GM18508 (cell line): Measurements from ENCODE around the gene CAMSAP1.

Experiments used
- ATAC-seq: cut with Tn5 transposase; IDR thresholded peaks from one replicate; pipeline ENCODE4 v1.9.1; 2021; ENCODE audit warnings: moderate number of reproducible peaks; ENCODE audit not compliant: insufficient read depth, unreplicated experiment

CAMSAP1 gene

DNA sequence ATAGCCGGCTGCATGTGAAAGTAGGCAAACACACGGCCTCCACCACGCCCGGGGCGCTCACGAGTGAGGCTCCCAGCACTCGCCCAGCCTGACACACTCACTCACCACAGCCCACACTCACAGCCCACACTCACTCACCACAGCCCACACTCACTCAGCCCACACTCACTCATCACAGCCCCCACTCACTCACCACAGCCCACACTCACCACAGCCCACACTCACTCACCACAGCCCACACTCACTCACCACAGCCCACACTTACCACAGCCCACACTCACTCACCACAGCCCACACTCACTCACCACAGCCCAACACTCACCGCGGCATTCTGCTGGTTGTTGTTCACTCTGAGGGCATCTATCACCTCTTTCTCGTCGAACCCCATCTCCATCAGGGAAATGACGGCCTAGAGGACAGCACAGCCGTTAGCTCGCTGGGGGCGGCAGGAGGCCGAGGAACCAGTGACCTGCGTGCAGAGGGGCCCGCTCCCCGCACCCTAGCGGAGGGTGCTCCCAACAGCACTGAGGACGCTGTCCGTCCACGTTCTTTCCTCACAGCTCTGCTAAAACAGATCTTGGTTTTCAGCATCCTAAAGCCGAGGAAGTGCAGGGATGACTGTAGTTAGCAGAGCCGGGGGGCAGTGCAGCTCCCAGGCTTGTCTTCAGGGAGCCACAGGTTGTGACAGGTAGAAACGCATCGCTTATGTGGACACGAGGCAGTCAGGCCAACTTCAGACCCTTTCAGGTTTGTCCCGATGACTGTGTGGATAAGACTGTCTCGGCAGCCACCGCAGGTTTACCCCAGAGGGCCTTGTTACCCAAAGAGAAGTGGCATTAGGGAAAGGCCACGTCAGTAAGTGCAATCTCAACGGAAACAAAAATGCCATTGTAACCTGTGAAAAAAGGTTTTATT lies 32.3 kb upstream of the CAMSAP1 start:
- no peak for ATAC-seq

DNA sequence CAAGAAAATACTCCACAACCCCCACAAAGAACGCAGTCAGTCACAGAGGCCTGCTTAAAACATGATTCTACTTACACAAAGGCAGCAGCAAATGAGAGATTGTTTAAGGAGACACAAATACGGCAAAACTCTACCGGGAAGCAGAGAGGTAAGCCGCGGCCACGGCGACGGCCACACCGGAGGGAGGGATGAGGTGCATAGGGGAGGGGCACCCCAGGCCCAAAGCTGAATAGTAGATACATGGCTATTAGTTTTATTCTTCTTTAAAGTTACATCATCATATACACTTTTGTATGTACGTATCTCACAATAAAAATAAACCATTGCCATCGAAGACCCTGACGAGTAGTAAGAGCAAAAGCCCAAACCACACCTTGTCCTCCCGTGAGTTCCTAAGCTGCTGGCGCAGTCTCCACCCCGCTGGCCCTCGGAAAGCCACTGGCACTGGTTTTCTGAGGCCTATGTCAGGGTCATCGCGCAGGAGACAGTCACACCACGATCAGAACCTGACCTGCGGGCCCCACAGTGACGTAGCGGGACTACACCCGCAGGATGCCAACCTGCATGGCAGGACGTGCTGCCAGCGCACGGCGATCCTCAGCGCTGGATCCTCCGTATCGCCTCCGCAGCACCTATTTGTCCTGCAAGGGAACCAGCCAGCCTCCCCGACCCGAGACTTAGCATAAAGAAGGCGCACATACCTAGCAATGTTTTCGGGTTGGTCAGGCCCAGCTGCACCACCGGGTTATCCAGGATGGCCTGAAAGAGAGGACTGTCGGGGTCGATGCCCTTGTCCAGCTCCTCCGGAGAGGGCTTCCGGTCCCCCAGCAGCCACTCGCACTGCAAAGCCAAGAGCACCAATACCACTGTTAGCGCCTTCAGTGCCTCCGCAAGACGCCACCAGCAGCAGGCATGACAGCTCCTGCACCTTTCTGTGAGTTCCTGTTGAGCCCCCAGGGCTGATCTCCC lies 30.5 kb upstream of the CAMSAP1 start:
- ATAC-seq = no peak

DNA sequence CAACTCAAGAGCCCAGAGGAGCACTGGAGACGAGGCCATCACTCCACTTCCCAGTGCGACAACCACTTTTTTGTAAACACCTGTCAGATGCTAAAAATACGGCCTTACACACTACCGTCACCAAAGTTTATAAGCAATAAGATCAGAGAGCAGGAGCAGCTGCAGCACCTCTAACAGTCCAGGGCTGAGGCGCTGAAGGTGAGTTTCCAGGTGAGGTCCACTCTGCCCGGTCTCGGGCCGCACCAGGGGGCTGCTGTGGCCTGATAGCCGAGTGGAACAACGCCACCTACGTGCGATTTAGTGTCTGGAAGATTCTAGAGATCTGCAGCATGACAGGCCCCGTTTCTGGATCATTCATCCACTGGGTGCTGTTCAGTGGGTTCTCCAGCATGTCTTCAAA lies 25.8 kb upstream of the CAMSAP1 start:
- ATAC-seq = no peak

DNA sequence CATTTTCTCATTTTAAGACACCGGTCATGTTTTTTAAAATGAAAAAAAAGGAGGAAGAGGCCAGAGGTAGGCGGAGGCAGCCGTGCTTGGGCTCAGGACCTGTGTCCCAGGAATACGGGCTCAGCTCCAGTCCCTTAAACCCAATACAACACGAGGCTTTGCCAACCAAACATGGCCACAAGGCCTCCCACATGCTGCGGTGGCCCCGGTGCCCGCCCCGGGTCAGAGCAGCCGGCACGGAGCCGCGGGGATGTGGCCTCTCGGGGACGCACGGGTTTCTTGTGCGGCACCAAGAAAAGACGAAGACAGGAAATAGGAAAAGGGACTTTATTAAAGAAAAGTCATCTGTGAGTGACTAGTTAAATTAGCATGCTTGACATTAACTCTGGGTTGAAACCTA lies 25.3 kb upstream of the CAMSAP1 start:
- no peak for ATAC-seq

DNA sequence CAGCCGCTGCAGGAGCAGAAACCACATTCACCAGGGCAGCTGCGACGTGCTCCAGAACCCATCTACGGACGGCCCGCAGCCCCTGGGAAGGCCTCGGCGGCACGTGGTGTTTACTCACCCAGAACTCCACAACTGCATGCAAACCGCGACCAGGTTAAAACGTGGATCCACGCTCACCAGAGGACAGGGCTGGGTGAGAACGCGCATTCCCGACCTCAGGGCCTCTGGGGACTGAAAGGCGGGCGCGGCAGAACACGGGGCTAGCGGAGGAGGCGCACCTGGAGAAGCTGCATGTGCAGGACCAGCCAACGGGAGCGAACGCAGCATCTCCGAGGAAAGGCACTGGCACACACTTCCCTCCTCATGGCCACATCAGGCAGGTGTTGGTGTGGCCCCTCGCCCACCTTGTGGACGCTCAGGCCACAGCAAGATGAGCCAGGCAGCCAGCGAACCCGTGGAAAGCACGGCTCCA lies 24.0 kb upstream of the CAMSAP1 start:
- no peak for ATAC-seq

DNA sequence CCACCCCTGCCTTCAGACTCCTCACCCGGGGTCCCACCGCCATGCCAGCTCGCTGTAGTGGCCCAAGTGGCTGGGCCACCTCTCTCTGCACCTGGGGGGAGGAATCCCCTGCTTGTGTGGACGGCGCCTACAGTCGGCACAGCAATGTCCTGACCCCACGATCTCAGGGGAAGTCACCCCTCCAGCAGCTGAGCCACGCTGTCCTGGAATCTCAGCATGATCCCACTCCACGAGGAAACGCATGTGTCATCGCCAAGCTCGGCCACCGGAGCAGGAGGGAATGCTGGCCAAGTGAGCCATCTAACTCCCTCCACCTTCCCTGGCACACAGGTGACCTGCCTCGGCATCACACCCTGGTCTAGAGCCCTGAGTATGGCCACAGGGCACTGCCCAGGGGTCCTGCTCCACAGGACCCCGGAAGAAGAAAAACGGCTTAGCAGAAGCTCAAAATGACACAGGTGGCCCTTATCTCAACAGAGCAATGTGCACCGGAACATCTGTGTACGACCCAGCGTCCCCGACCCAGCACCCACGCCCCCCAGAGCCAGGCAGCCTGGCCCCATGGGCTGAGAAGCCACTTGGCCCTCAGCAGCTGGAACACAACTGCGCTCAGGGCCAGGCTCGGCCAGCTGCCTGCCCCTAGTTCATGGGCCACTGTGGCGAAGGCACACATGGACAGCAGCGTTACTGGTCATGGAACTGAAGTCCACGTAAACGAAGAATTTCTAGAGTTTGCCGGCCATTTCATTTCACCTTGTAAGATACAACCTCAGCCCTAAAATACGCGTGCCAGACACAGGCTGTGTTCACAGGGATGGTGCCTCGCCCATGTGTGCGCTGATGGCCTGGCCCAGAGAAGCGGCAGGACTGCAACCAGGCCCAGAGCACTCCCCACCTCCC lies 23.4 kb upstream of the CAMSAP1 start:
- ATAC-seq = no peak

DNA sequence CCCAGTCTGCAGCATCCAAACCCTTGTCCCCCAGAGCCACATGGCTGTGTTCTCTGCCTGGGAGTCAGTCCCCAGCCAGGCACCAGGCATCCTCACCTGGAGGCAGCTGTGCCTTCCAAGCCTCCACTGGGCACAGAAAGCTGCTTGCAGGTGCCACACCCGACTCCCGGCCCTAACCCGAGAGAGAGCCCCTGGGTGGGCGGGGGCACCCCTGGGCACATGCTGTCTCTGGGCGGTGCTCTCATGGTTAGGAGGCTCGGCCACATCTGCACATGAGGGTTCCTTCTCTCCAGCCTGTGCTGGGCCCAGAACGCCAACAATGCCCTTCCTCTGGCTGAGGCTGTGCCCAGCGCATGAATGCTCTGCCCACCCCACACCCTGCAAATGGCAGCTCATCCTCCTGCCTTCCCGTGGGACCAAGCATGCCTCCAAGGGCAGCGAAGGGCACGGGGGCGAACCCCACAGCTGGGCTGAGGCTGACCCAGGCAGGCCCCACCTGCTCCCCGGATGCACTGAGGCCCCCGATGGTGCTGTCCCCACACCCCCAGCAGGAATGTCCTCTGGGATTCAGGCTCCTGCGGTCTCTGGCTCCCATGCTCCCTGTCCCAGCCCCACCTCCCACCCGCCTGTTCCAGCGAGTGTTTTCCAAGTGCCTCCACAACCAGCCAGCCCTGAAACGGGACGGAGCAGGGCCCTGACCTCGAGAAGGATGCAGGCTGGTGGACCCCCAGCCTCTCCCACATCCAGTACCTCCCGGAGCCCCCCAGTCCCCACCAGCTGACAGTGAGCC lies 22.5 kb upstream of the CAMSAP1 start:
- no peak for ATAC-seq

DNA sequence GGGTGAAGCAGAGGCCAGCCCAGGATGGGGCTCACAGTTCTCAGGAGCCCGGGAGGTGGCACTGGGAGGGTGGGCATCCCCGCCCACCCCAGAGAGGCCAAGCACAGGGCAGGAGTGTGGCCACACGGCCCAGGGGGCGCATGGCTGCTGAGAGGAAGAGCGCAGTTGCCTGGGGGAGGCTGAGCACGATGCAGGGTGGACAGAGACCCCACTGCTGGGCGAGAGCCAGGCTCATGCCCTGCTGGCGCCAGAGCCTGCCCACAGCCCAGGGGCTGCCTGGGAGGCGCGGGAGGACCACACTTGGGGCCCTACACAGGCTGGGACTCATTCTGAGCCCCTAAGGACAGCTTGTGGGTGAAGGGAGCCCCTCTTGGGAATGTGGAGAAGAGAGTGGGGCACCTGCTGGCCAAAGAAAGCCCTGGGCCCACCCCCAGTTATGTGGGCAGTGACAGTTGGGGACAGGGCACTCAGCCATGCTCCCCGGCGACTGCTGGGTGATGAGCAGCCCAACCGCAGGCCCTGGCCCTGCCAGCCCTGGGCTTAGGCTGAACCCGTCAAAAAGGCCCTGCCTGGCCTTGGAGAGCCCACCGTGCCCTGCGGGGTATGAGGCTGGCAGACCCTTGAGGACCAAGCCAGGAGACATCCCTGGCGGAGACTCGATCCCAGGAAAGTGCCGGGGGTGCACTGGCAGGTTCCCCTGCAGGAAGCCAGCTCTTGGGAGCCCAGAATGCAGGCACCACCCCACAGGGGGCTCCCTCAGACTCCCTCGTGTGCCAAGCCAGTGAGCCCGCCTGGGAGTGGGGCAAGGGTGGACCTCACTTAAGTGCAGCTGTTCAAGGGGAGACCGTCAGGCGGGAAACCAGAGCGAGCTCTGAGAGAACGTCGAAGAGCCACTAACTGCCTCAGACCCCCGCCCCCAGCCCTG lies 21.6 kb upstream of the CAMSAP1 start:
- ATAC-seq = no peak

DNA sequence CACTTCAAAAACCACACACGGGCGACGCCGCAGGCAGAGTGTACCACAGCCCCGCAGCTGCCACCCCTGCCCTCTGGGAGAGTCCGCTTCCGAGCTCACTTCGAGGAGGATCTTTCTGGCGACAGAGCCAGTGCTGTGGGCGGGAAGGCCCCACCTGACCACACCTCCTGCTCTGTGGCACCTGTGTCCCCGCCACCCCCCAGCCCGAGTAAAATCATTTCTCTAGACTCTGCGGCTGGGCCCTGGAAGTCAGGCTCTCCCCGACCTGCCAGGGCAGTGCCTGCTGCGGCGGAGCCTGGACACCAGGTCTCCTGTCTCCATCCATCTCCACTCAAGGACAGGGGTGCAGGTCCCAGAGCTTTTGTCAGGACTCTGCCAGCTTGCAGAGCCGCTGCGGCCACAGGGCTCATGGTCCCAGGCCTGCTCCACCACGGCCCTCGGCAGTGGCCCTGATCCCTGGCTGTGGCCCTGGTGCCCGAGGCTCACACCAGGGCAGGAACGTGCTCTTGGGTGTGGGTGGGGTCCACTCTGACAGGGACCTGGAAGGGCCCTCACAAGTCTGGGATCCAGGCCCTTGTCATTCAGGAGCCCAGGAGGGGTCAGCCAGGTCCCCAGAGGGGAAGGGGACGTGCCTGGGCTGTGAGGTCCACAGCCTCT lies 20.9 kb upstream of the CAMSAP1 start:
- ATAC-seq = no peak

DNA sequence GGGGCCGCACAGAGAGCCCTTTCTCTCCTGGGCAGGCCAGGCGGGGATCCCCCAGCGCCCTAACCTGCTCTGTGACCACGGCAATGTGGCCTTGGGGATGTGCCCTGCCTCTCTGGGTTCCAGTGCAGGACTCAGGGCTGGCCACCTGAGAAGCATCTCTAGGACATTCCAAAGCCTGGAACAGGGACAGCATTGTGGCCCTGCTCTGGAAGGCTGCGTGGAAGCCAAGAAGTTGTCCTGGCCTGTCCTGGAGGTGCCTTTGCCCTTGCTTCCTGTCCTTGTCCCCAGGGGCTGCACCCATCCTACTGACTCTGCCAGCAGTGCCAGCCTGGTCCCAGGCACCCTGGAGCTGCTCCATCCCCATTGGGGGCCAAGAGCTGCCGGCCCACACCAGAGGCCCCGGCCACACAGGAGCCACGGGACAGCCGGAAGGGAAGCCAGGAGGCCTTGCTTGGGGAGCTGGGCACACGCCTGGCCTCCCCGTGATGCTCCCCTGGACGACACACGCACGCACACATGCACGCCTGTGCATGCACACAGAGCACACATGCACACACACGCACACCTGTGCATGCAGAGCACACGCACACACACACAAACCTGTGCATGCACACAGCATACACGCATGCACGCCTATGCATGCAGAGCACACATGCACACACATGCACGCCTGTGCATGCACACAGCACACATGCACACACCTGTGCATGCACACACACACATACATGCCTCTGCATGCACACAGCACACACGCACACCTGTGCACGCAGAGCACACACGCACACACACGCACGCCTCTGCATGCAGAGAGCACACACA lies 20.1 kb upstream of the CAMSAP1 start:
- ATAC-seq = no peak

DNA sequence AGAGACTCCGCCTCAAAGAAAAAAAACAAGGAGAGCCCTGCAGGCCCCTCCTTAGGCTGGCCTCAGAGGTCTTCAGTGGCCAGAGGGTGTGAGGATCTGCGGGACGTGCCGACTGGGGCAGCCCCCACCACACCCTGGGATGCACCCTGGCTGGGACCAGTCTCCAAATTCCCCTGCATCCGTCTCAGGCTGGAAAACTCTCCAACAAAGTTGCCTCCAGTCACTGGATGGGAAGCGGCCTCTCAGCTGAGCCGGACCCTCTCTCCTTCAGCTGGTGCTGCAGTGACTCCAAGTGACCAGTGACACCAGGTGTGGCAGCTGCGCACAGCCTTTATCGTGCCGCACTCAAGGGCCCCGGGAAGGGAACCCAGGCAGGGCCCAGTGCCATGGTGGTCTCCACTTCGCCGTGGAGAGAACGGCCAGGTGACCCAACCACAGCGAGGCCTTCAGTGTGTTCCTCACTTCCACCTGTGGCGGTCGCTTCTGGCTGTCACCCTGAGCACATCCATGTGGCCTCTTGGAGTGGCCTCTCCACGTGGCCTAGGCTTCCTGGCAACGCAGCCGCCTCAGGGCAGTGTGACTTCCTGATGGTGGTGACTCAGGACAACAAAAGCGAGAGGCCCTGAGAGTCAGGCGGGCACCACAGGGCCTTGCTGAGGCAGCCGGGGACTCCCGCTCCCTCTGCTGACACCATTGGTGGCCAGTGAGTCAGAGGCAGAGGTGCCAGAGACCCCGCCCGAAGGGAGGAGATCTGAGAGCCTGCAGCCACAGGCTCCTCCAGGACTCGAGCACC lies 19.3 kb upstream of the CAMSAP1 start:
- ATAC-seq = no peak

DNA sequence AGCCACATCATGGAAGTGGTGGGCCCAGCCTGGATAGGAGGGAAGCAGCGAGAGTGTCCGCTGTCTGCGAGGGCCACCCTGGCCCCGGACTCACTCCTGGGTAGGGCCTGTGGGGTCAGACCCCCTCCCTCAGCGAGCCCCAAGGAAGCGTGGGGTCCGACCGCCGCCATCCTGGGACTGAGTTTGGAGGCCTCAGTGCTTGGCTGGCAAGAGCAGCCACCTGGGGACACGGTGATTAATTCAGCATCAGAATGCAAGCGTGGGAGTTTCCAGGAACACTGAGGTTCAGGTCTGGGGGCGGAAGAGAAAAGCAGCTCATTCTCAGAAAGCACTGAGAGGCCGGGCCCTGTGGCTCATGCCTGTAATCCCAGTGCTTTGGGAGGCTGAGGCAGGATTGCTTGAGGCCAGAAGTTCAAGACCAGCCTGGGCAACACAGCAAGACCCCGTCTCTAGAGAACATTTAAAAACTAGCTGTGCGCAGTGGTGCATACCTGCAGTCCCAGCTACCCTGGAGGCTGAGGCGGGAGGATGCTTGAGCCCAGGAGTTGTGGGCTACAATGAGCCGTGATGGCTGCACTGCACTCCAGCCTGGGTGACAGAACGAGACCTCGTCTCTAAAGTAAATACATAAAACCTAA lies 18.3 kb upstream of the CAMSAP1 start:
- ATAC-seq = no peak

DNA sequence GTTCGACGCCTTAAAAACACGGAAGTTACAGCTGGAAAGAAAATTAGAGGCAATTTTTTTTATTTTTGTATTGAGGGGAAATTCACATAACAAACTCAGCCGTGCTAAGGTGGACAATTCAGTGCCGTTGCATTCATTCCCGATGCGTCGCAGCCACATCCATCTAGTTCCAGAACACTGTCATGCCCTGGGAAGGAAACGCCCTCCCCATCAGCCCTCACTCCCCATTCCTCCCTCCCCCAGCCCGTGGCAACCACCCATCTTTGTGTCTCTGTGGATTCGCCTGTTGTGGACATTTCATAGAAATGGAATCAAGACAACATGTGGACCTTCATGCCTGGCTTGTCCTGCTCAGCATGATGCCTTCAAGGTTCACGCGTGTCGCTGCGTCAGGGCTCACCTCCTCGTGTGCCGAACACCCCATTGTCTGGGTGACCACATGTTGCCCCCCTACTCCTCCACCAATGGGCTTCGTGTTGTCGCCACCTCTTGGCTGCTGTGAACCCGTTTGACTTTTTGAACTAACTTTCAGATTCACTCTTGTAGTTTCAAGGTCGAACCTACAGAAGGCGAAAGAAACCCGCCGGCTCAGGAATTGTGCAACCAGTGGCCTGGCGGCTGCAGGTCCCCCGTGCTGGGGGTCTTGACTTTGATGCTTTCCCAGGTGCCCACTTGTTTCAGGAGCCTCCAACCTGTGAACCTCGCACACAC lies 17.4 kb upstream of the CAMSAP1 start:
- ATAC-seq = no peak

DNA sequence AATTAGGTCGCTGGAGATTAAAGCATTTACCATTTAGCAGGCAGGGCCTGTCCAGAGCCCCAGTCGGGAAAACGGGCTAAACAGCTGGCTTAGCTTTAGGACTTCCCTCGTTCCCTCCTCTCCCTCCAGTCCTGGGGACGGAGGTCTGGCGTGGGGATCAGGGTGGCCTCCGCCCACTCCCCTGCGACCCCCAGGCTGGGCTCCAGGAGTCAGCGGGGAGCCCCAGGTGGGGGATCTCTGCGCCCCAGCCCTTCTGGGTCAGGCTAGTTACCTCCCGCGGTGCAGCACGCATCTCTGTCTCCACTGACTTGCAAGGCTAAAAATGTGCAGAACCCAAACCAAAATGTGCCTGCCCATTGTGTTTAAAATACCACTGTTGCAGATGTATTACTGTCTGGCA lies 16.2 kb upstream of the CAMSAP1 start:
- no peak for ATAC-seq

DNA sequence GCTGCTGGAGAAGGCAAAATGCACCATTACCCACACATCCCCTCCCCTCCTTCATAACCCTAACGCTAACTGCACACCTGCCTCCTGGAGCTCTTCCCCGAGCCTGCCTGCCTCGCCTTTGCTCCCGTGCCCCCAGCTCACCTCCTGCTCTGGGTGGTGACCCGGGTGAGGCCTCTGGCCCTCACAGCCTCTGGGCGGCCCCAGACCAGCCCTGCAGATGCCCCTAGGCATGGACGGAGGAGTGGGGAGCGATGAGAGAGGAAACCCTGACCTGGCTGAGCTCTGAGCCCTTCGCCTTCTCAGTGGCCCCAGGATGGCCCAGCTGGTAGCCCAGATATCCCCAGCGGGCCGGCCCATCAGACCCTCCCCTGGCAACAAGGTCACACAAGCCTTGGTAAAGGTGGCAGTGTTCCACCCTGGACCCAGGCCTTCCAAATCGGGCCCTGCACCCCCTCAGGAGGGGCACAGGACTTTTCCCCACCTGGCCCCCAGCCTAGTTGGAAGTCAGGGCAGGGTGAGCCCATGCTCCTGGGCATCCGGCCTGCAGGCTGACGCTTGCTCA lies 14.5 kb upstream of the CAMSAP1 start:
- no peak for ATAC-seq
